Neutrophil (primary cell): ENCODE results near the gene RGL2.
A peak's percentile ranks its signal among the peaks of the same experiment; 100 is the strongest.

ENCODE experiments used
- H3K27ac ChIP-seq: fragments of 200-600 bp; sonication (generic); 2 replicates; pipeline ENCODE4 v1.5.1; 2016; ENCODE audit warnings: mild to moderate bottlenecking, moderate library complexity
- H3K27me3 ChIP-seq: fragments of 200-600 bp; sonication (generic); 2 replicates; pipeline ENCODE4 v1.6.0; 2016; ENCODE audit warnings: mild to moderate bottlenecking
- H3K36me3 ChIP-seq: fragments of 200-600 bp; sonication (generic); 2 replicates; pipeline ENCODE4 v1.5.1; 2017
- H3K4me1 ChIP-seq, 2 experiments: fragments of 200-600 bp in 1 of 2; sonication (generic) in 1 of 2; 1 replicate in 1 of 2; 2 replicates in 1 of 2; pipeline versions ENCODE4 v1.5.1 to v1.6.1; 2013 to 2016; ENCODE audit warnings: low read depth in 1 of 2, low read length in 1 of 2, mild to moderate bottlenecking in 1 of 2, moderate library complexity in 1 of 2; ENCODE audit not compliant: control insufficient read depth in 1 of 2, insufficient read depth in 1 of 2
- H3K4me3 ChIP-seq, 2 experiments: fragments of 200-600 bp in 1 of 2; sonication (generic) in 1 of 2; 1 replicate in 1 of 2; 2 replicates in 1 of 2; pipeline ENCODE4 v1.5.1; 2013 to 2016; ENCODE audit warnings: low read depth in 1 of 2, low read length in 1 of 2, mild to moderate bottlenecking in 1 of 2, moderate library complexity in 1 of 2
- H3K9me3 ChIP-seq: fragments of 200-600 bp; sonication (generic); 2 replicates; pipeline ENCODE4 v1.5.1; 2016
- TF ChIP-seq, protein P1 (sequence below): fragments of 200-600 bp; sonication (generic); IDR thresholded peaks from 2 replicates; pipeline ENCODE4 v1.5.1; 2016; ENCODE audit warnings: antibody characterized with exemption

Gene RGL2

DNA sequence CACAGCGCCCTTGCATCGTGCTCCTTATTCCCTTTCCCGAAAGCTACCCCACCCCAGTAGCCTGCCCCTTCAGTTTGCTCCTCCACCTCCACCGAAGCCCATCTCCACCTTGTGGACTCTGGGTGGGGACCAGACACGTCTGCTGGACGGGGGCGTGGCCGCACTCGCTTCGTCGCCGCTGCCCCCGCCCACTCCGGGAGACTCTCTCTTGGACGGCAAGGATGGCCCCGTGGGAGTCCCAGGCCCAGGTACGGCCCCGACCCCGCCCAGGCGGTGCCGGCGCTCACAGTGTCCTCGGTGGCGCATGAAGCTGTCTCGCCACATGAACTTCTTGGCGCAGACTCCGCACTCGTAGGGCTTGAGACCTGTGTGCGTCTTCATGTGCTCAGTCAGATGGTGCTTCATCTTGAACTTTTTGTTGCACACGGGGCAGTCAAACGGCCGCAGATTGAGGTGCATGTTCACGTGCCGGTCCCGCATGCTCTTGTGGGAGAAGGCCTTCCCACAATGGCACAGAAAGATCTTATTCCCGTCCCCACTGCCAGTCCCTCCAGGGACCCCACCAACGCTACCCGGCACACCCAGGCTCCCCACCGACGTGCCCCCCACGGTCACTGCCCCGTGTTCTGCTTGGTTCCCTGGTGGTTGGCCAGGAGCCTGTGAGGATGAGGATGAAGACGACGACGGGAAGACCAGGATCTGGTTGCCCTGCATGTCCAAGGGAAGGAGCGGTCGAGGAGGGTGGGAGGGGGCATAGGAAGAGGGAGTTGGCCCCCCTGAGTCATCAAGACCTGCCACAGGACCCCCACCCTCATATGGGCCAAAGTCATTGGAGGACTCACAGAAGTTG lies 16.4 kb upstream of the RGL2 start:
- Histone ChIP-seq H3K4me1 (peaks cover 72 to 76% of the 10 kb centered on the region in 2 experiments), H3K9me3 (no peaks in the 10 kb centered on the region), H3K4me3 (peak overlapping the region; percentile 91 to 92), H3K27ac (peak overlapping the region; percentile 100), H3K27me3 (no peaks in the 10 kb centered on the region), H3K36me3 (peaks cover 39% of the 10 kb centered on the region)
- TF ChIP-seq, protein P1, sequence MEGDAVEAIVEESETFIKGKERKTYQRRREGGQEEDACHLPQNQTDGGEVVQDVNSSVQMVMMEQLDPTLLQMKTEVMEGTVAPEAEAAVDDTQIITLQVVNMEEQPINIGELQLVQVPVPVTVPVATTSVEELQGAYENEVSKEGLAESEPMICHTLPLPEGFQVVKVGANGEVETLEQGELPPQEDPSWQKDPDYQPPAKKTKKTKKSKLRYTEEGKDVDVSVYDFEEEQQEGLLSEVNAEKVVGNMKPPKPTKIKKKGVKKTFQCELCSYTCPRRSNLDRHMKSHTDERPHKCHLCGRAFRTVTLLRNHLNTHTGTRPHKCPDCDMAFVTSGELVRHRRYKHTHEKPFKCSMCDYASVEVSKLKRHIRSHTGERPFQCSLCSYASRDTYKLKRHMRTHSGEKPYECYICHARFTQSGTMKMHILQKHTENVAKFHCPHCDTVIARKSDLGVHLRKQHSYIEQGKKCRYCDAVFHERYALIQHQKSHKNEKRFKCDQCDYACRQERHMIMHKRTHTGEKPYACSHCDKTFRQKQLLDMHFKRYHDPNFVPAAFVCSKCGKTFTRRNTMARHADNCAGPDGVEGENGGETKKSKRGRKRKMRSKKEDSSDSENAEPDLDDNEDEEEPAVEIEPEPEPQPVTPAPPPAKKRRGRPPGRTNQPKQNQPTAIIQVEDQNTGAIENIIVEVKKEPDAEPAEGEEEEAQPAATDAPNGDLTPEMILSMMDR = no peak

DNA sequence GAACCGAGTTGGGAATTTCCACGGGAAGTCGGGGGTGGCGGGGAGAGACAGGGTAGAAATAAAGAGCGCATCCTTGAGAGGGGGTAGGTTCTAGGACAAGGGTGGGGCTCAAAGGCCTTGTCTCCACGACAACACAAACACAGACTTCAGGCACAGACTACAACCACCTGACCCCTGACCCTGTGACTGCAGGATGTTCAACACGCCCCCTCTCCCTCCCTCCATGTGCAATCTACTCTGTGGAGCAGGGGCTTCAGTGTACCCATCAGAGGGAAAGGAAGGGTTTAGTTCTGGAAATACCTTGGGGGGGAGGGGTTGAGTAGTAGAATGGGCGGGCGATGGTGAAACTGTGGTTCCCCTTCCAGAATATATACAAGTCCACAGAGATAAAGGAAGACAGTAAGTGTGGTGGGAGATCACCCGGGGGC lies 15.8 kb upstream of the RGL2 start:
- Histone ChIP-seq H3K4me1 (peaks cover 66 to 73% of the 10 kb centered on the region in 2 experiments), H3K36me3 (peaks cover 38% of the 10 kb centered on the region), H3K4me3 (peak overlapping the region; percentile 91 to 92), H3K27ac (peak overlapping the region; percentile 100), H3K9me3 (no peaks in the 10 kb centered on the region), H3K27me3 (no peaks in the 10 kb centered on the region)
- TF ChIP-seq, protein P1 = no peak

DNA sequence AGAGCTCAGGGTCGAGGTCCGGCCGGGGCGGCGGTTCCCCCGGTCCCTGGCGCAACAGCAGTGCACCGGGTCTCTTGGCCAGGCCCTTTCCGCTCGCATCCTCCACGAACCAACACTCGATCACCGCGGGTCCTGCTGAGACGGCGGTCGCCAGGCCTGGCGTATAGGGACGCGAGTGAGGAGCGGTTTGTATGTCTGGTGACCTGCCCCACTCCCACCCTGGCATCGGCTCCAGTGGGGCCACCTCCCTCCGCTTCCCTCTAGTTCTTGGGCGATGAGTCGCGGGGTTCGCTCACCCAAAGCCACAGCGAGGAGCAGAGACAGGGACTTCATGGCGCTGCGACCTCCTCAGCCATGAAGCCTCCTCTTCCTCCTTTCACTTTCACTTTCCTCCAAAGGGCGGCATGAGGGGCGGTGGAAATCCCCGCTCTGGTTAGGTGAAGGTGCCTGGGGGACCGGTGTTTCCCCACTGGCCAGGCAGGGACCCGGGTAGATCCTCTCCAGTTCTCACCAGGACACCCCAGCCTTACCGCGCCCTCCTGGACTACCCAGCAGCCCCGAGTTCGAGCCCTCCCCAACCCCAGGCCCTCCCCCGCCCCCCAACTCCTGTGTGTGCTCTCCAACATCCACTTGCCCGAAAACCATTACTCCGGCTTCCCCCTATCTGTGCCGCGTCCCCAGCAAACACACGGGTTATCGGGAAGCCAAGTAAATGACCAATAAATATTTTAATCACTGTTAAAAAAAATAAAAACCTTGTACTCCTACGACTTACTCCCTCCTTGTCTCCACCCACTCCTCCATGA lies 15.2 kb upstream of the RGL2 start, which contains the start of gene TAPBP:
TAPBP (minus strand) TSS at position 370 of the 806 bp plus-strand sequence; CDS start at position 333, 37 bp downstream.
- TF ChIP-seq, protein P1 = no peak
- Histone ChIP-seq H3K4me3 (peak within 1 kb of the TSS; percentile 91 to 92), H3K9me3 (no peaks in the 10 kb centered on the region), H3K27me3 (no peaks in the 10 kb centered on the region), H3K36me3 (peaks cover 32% of the 10 kb centered on the region), H3K27ac (peak within 1 kb of the TSS; percentile 100), H3K4me1 (peaks cover 60 to 69% of the 10 kb centered on the region in 2 experiments)

DNA sequence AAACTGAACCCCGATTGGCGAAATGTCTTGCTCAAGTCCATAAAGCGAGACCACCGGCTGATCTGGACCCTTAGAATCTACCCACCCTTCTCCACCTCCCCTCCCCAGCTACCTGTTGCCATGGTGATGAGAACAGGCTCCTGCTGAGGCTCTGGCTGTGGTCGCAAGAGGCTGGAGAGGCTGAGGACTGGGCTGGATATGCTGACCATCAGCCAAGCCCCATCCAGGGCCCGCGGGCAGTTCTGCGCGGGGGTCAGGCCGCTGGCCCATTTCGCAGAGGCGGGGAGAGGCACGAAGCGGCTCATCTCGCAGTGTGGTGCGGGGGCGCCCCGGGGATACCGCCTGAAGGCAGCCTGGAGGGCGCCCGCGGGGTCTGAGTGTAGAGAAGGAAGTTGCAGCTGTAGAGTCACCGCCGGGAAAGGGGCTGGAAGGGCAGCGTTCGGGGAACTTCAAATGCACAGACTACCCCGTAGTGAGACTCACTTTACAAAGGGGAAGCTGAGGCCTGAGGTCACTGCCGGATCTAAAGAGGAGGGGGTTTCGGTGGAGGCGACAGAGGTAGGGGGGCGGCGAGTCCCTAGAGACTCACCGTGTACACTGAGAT lies 14.5 kb upstream of the RGL2 start:
- Histone ChIP-seq H3K4me1 (peaks cover 53 to 62% of the 10 kb centered on the region in 2 experiments), H3K27me3 (no peaks in the 10 kb centered on the region), H3K27ac (peak overlapping the region; percentile 100), H3K4me3 (peak overlapping the region; percentile 91 to 92), H3K36me3 (peaks cover 31% of the 10 kb centered on the region), H3K9me3 (no peaks in the 10 kb centered on the region)
- TF ChIP-seq, protein P1 = peak; percentile 22

DNA sequence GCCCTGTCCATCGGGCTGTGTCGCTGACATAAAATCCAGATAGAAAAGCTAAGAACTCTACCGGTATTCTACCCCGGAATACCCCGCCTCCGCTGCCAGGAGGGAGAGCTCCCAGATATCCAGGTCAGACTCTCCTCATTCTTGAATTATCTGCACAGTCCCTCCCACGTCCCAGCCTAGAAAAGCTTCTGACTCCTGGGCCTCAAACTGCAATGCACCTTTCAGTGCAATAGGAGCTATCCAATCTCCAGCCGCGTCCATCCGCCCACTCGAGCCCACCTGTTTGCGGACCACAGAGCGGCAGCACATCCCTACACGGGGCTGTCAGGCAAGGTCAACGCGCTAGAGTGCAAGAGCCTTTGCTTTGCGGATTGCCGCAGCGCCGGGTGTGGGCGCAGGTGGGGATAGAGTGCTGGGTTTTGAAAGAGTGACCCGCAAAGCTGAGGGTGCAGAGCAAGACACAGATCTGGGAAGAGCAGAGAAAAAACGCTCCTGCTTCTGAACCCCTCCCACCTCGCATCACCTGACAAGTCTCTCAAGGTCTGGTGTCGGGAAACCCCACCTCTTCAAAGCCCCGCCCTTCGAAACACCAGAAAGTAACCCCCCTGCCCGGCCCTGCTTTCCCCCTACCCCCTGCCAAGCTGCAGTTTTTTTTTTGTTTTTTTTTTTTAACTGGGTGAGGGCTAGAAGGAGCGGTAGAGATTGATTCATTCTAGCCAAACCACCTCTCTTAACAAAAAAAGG lies 13.8 kb upstream of the RGL2 start:
- H3K4me3 ChIP-seq = peak overlapping the region; percentile 91 to 92
- peaks cover 50 to 57% of the 10 kb centered on the region in 2 experiments for H3K4me1 ChIP-seq
- peaks cover 36% of the 10 kb centered on the region for H3K36me3 ChIP-seq
- TF ChIP-seq, protein P1 = no peak
- H3K27ac ChIP-seq = peak overlapping the region; percentile 100
- no peaks in the 10 kb centered on the region for H3K27me3 ChIP-seq
- no peaks in the 10 kb centered on the region for H3K9me3 ChIP-seq
